Tongue (tissue), 2 donors: Measurements from ENCODE around the gene ZNHIT2. TPM values are rescaled to one million over a fixed set of nuclear protein-coding genes. Genes with fewer than 3 reads are reported as not detected.

Source experiments
- DNase-seq: peaks from one replicate; pipeline ENCODE4 v3.0.0-alpha.2; 2015
- total RNA-seq: library from RNA; depleted of rRNA; stranded (reverse); fragments of >200 nt; gene quantifications from one replicate; pipeline ENCODE4 v1.2.3, GENCODE V29; 2014

ZNHIT2 gene
- total RNA-seq, 1 donor from 2014 or later: 3.5 TPM

DNA sequence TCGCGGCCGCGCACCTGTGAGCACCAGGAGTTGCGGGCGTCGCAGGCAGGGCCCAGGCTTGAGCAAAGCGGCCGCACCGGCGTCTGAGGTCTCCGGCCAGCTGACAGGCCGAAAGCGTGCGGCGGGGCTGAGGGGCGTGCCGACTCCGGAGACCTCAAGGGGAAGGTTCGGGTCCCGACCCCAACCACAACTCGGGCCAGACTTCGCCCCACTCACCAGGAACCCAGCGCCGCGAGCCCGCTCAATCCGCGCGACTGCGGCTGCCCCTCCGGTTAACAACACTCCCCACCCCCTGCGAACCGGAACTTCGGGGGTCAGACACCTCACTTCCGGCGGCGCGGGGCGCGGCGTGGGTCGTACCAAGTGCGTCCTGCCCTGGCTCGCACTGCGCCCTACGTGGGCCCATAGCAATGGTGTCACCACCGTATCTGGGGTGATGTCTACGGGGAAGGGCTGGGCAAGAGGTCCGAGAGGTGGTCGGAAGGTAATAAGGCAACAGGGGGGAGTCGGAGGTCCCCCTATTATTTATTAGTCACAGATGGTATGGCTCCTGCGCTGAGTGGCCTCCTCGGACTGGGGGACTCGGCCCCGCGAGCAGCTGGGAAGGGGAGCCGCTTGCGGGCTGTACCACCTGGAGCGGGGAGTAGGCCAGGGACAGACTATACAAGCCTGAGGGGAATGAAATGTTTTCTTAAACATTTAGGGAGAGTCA is 16.9 kb upstream of the ZNHIT2 start, which contains the start of gene SYVN1:
Gene SYVN1, minus strand, starts transcription at position 280 of the 712 bp plus-strand sequence. CDS start 918 bp downstream, outside the sequence.
- peak; percentile 95 for DNase-seq

DNA sequence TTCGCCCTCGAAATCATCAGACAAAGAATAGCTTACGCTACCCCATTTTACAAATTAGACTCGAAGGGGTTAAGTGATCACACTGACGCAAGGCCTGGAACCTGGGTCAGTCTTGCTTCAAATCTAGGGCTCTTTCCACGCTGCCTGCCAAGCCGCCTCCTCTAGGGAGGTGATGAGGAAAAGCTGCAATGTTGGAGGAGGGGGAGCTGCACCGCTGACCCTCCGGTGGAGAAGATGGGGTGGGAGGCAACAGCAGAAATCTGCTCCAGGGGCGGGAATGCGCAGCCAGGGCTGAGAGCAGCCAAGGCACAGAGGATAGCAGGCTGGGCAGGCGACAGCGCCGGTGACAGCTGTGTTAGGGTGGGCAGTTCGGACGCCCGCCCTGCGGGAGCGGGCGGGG is 16.2 kb upstream of the ZNHIT2 start:
- peak; percentile 62 for DNase-seq

DNA sequence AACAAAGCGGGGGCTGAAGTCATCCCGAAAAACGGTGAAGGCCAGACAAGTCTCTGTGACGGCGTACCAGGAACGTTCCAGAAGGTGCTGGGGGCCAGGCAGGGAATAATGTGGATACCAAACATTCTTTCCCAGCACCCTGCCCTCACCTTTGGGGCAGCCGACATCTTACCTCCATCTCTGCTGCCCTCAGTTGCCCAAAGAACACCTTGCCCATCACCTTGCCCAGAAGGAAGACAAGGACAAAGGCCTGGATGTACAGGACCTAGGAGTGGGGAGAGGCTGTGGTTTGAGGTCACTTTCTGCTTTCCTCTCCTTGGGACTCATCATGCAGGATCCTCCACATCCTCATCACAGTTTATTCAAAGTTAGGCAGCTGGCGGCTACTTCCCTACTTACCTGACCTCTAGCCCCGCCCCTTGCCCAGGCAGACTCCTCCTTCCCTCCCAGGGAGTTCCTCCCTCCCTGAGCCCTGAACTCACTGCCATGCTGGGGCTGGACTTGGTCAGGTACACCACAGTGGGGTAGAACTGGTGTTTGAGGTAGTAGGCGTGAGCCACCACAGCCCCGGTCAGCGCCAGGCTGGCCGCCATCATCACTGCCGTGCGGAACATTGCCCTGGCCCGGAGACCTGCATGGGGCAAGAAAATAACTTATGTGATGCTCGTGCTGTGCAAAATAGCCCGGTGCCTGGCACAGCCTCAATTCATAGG is 15.6 kb upstream of the ZNHIT2 start:
- DNase-seq: no peak

DNA sequence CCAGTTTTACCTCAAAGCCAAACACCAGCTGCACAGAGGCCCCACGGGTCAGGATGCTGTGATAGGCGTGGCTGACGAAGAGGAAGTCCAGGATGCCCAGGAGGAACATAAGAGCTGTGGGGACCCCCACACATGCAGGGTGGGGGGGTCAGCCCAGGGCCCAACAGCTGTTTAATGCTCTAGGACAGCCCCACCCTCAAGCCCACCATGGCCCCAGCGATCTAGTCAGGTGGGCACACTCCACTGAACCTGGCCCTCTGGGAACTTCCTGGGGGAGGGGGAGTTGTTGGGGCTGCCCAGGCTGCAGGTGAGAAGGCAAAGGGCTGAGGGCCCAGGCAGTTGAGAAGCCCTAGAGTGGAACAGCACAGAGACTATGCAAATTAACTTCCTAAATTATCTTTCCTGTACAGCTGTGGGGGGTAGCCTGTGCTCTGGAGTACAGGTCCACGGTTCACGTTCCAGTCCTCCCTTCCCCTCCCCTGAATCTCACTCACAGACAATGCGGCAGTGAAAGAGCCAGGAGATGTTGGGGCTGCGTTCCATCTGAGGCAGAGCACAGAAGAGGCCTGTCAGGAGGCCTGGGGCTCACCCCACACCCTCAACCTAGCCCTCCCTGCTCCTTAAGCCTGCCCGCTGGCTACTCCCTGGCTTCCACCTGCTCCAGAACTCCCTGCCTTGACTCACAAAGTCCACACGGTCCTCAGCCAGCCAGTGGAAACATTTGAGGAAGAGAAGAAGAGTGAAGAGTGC is 14.9 kb upstream of the ZNHIT2 start:
- DNase-seq: no peak

DNA sequence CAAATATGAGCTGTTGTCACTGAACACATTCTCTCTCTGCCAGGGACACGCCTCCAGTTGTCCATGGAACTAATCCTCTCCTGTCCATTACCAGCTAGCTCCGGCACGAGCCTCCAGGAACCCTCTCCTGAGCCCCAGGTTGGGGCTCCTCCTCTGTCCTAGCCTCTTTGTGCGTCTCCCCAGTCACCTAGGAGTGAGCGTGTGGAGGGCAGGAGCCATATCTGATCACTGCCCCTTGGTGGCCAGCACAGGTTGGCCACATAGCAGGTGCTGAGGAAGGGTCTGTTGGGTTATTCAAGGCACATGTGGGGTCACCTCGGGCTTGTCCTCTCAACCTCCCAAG is 14.4 kb upstream of the ZNHIT2 start:
- DNase-seq: no peak

DNA sequence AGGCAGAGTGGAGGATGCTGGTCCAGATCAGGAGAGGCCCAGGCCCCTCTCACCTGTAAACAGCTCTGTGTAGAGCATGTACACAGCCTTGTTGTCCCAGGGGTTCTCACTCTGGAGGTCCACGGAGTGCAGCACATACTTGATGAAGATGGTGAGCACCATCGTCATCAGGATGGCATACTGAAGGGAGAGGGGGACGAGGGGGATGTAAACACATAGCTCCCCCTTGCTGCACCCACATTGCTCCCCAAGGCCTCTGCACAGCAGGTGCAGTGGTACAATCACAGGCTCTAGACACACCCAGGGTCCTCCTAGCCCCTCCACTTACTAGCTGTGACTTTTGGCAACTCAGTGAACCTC is 13.9 kb upstream of the ZNHIT2 start:
- DNase-seq: no peak

DNA sequence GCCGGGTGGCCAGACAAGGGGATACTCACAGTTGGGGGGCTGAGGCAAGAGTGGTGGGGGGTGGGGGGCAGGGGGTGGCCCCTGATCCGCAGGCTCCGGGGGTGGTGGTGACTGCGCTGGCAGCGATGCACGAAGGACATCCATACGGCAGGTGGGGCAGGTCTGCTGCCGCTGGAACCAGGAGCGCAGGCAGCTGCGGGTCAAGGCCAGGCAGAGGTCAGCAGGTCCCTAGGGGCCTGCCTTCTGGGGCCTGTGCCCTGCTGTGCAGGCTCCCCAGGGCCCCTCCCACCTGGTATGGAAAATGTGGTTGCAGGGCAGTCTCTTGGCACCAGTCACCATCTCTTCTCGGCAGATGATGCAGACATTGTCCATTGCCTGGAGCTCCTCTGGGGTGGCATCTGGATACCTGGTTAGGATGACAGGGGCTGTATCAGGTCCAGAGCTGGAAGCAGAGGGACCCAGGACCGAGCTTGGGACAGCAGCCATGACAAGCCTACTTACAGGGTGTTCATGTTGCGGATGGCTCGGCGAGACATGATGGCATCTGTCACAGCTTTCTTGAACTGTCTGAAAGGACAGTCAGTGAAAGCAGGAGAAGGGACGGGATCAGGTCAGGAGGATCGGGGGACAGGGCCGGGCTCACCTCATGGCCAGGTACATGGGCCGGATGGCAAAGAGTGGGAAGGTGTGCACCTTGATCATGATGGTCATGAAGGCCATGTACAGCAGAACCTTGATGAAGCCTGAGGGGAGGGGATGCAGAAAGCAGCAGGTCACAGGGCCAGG is 13.3 kb upstream of the ZNHIT2 start:
- no peak for DNase-seq

DNA sequence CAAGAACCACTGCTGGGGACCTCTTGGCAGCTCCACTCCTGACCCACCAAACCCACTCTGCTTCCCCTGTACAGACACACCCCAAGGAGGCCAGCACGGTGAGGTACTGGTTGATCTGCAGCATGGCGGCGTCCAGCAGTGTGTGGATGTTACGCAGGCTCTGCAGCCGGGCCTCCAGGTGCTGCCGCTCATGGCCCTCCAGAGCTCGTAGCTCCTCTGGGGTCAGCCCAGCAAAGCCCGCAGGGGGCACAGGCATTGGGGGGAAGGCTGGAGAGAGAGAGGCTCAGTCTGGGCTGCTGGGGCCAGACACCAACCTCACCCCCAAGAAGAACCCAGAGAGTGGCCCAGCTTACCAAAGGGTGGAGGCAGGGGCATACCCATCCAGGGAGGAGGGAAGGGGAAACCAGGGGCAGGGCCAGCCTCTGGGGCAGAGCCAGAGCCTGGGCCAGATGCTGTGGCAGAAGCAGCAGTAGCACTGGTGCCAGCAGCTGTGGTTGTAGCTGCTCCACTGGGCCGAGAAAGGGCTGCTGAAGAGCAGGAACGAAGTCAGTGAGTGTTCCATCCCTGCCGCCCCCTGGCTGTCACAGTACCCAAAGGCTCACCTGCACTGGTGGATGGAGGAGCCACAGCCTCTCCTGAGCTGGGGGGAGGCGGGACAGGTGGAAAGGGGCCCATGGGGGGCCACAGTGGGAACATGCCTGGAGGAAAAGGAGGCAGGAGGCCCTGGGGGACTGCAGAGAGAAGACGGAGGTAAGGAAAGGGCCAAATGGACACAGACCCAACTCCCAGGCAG is 12.3 kb upstream of the ZNHIT2 start:
- no peak for DNase-seq

DNA sequence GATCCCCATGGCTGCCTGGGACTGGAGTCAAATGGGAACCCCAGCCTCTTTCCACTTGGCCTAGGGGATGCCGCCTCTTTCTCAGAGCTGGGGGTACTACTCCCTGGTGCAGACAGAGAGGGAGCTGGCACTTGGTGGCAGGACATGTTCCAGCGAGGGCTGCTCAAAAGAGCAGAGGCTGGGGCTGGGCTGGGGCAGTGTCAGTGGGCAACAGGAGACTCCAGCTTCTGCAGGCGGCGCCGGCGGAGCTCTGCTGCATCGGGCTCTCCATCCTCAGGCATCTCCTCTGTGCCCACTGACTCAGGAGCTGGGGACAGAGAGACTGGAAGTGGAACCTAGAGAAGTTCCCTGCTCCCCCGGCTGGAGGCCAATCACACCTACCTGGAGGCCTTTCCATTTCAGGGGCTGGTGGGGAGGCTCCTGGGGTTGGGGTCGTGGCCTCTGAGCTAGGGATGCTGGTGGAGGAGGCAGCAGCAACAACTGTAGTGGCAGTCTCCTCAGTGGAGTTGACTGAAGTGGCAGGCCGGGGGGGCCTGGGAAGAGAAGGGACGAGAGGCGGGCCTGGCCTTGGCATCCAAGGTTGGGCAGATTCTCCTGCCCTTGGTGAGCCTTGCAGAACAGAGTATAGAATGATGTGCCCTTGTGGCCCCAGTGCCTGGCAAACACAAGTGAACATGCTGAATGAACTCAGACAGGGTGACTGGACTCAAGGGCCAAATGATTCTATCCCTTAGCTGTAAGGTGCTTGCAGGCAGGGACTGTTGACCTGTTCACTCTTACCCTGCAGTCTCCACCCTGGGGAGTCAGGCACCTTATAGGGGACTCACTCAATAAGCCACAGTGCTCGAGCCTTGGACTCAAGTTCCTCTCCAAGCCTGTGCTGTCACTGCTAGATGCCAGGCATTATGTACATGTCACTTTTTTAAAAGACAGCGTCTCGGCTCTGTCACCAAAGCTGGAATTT is 11.0 kb upstream of the ZNHIT2 start:
- DNase-seq: no peak

DNA sequence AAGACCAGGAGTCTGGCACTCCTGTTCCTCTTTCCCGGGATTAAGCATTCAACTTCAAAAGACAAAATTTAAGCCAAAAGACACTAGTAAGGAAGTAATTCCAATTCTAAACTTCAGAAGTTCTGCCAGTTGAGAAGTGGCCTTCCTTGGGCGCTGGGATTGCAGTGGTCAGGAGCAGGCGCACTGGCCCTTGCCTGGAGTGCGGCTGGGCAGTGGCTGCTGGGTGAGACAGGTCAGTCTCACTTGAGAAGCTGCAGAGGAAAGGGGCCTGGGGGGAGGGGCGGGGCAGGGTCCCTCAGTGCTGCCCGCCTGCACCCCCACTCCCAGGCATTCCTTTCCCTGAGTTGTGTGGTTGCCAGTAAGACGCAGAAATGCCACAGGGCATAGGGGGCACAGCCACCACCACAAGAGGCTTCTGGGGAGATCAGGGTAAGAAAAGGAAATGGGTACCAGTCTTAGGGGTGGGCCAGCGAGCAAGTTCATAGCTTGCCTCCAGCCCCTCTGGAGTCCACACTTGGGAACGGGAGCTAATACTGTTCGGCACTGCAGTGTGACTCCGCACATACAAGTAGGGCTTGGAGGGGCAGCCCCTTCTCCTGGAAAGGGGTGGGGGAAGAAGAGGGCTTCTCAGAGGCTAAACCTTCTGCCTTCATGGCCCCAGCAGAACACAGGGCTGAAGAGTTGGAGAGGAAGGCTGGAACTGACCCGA is 10.1 kb upstream of the ZNHIT2 start:
- DNase-seq: no peak

DNA sequence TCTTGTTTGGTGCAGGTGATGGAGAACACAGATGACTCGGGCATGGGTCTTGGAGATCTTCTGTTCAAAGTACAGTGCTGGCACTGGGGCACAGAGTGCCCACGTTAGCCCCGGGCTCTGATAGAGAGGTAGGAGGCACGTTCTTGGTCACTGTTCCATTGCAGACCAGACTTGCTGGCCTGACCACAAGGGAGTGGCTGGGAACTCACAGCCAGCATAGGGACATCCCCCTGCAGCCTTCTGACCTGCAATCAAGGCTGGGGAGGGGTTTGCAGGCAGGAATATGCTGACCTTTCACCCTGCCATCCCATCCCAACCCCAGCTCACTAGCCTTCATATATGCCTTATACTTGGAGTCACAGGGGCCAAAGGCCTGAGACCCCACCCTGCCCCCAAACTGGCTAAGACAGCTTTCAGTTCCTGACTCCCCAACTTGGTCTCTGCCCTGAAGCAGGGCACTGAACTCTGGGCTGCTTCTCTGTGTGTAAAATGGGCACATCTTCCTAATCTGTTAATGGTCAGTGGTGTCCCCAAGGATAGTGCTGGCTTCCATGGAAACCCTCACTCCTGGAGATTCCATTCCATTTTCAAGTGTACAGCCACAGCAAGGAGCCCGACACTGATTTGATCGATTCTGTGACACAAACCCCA is 9.2 kb upstream of the ZNHIT2 start:
- no peak for DNase-seq

DNA sequence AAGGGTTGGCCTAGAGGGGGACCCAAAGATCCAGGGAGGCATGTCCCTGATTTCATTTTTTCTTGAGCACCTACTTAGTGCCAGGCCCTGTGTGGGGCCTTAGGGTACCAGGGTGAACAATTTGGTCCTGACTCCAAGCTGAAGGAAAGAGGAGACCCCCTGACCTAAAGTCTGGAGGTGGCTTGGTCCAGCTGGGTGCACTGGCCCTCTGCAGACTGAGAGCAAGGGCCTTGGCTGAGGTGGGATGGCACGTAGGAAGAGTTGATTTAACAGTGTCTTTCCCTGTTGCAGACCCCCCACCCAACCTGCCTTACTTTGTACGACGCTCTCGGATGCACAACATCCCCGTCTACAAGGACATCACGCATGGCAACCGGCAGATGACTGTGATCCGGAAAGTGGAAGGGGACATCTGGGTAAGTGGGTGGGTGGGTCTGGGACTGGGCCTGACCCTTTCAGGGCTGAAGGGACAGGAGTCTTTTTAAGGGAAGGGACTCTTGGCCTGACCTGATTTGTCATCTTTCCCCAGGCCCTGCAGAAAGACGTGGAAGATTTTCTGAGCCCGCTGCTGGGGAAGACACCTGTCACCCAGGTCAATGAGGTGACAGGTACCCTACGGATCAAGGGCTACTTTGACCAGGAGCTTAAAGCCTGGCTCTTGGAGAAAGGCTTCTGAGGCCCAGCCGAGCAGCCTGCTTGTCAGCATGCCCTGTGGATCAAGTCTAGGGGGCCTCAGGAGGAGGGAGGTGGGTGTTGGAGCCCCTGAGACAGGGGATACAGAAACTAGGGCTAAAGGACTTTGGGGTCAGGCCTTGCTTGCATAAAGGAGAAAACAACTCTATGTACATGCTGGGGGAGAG is 7.9 kb upstream of the ZNHIT2 start:
- no peak for DNase-seq

DNA sequence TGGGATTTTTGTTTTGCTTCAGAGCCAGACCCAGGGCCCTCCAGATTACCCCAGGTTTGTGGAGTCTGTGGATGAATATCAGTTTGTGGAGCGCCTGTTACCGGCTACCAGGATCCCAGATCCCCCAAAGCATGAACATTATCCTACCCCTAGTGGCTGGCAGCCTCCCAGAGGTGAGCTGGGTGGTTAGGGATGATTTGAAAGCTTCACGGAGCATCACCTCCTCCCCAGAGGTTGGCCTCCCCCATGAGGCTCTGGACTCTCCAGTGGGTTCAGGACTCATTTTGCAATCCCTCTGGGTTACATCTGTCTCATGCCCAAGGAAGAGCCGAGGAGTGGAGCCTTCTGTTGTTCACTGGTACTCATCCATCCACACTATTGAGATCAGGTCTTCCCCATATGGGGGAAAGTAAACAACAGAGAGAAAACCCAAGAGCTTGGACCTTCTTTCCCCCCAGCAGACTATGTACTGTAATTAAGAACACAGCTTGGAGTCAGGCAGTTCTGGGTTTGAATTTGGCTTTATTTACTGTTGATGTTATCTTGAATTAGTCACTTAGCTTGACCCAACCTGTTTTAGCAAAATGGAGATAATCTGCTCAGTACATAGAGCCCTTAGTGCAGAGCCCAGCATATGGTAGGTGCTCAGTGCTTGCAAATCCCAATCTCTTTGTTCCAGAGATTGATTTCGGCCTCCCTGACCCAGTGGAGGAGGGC is 7.1 kb upstream of the ZNHIT2 start:
- no peak for DNase-seq

DNA sequence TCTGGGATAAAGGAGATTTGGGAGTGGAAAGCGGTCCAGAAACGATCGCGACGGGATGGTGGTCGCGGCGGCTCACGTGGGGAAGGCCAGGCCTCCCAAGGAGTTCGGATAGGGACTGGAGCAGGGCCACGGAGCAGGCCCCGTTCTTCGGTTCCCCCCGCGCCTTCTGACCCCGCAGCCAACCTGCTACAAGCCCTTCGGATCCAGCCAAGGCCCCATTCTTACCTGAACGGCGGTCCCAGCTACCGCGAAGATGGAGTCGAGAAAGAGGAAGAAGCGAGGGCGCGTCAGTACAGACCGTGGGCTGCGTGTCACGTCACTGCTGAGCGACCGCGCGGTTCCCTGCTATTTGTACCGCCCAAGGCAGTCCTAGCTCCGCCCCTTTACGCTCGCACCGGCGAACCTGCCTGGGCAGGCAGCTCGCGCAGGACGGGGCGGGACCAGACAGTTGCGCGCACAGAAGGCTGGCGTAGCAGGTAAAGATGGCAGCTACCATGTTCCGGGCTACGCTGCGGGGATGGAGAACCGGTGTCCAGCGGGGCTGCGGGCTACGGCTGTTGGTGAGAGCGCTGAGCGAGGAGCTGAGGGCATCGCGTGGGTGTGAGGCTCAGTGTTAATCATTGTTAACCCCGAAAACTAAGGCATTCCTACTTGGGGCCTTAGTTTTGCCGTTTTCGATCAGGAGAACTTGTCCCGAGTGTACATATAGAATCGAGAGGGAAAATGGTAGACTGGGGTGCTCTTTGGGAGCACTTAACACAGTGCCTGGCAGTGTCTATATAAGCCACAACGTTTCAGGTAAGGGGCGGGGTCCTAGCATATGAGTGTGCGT is 4.6 kb upstream of the ZNHIT2 start, which contains the start of the genes FAU and MRPL49:
Gene FAU, minus strand, starts transcription at position 270 of the 832 bp plus-strand sequence. CDS start 321 bp downstream, outside the sequence.
Gene MRPL49, plus strand, starts transcription at position 457 of the 832 bp plus-strand sequence. Its CDS starts 26 bp downstream, at position 483.
- peak; percentile 99 for DNase-seq

DNA sequence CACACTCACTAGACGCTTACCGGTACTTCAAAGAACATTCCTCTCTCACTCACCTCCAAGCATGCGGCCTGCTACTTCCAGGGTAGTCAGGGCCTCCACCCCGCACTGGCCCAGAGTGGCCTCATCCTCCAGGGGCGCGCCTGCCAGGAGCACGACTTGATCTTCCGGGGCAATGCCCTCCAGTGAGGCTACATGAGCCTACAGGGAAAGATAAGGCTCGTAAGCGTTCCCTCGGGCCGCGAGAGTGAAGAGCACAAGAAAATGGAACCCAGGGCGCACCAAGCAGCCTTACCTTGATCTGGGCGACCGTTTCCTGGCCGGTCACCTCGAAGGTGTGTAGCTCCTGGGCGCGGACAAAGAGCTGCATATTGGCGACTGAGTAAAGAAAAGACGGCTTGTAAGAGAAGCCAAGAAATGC is 4.0 kb upstream of the ZNHIT2 start:
- no peak for DNase-seq

DNA sequence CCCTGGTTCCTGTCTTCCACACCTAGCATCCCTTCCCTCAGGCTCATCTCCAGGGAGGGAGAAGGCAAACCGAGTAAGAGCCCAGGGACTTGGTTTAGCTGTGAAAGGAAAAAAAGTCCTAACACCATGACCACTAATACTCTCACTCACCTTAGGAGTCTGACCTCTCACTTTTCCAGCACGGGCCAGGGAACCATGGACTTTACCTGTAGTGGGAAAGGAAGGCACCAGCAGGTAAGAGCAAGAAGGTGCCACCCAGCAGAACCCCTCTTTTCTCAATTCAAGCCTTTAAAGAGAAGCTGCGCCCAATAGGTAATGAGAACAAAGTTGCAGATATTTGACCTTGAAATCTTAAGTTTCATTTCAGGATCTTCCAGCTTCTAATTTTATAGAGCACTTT is 3.3 kb upstream of the ZNHIT2 start:
- DNase-seq: no peak
